MM.1S (cell line): ENCODE measurements around the gene CATSPERZ.

Source experiments
- DNase-seq: peaks from one replicate; pipeline ENCODE4 v3.0.0-alpha.2; 2015
- H2AFZ ChIP-seq: fragments of 300-600 bp; sonication (generic); 2 replicates; pipeline ENCODE4 v1.6.0; 2016; ENCODE audit warnings: antibody characterized with exemption, low read length
- H3F3A ChIP-seq: fragments of 300-600 bp; sonication (generic); 2 replicates; pipeline ENCODE4 v1.6.1; 2016; ENCODE audit warnings: mild to moderate bottlenecking, antibody characterized with exemption, low read length, moderate library complexity, mixed read lengths; ENCODE audit not compliant: insufficient read depth
- H3K27ac ChIP-seq: fragments of 300-600 bp; sonication (generic); 2 replicates; pipeline ENCODE4 v1.5.1; 2016; ENCODE audit warnings: mild to moderate bottlenecking, low read length
- H3K27me3 ChIP-seq: fragments of 300-600 bp; sonication (generic); replicated peaks from 2 replicates; pipeline ENCODE4 v1.6.0; 2016; ENCODE audit warnings: low read length; ENCODE audit not compliant: insufficient read depth
- H3K36me3 ChIP-seq: fragments of 300-600 bp; sonication (generic); replicated peaks from 2 replicates; pipeline ENCODE4 v1.6.1; 2016; ENCODE audit warnings: mild to moderate bottlenecking, low read length, mixed read lengths; ENCODE audit not compliant: insufficient read depth
- H3K4me1 ChIP-seq: fragments of 300-600 bp; sonication (generic); 2 replicates; pipeline ENCODE4 v1.6.1; 2016; ENCODE audit warnings: low read length, mixed read lengths
- H3K4me2 ChIP-seq: fragments of 300-600 bp; sonication (generic); 2 replicates; pipeline ENCODE4 v1.6.0; 2016; ENCODE audit warnings: low read depth, low read length
- H3K4me3 ChIP-seq: fragments of 300-600 bp; sonication (generic); 2 replicates; pipeline ENCODE4 v1.5.1; 2016; ENCODE audit warnings: low read length, mixed read lengths
- H3K79me2 ChIP-seq: fragments of 300-600 bp; sonication (generic); 2 replicates; pipeline ENCODE4 v1.6.1; 2016; ENCODE audit warnings: mixed run types, low read length, mixed read lengths
- H3K9ac ChIP-seq: fragments of 300-600 bp; sonication (generic); 2 replicates; pipeline ENCODE4 v1.6.1; 2016; ENCODE audit warnings: low read length, mixed read lengths
- H3K9me2 ChIP-seq: fragments of 300-600 bp; sonication (generic); replicated peaks from 2 replicates; pipeline ENCODE4 v1.6.1; 2016; ENCODE audit warnings: mild to moderate bottlenecking, low read length, mixed read lengths; ENCODE audit not compliant: insufficient read depth
- H3K9me3 ChIP-seq: fragments of 300-600 bp; sonication (generic); replicated peaks from 2 replicates; pipeline ENCODE4 v1.6.1; 2016; ENCODE audit warnings: mild to moderate bottlenecking, low read length, mixed read lengths; ENCODE audit not compliant: insufficient read depth
- H4K20me1 ChIP-seq: fragments of 300-600 bp; sonication (generic); 2 replicates; pipeline ENCODE4 v1.6.1; 2016; ENCODE audit warnings: mild to moderate bottlenecking, low read length, moderate library complexity, mixed read lengths; ENCODE audit not compliant: insufficient read depth
- CTCF ChIP-seq: fragments of 300-600 bp; sonication (generic); IDR thresholded peaks from 2 replicates; pipeline ENCODE4 v1.5.1; 2016; ENCODE audit warnings: antibody characterized with exemption, low read length, mixed read lengths
- EZH2 ChIP-seq: fragments of 300-600 bp; sonication (generic); optimal IDR thresholded peaks from 2 replicates; pipeline ENCODE3; 2017; ENCODE audit warnings: low read depth, mild to moderate bottlenecking, antibody characterized with exemption, low read length, mixed read lengths
- EZH2phosphoT487 ChIP-seq: fragments of 300-600 bp; sonication (generic); IDR thresholded peaks from 2 replicates; pipeline ENCODE4 v1.6.1; 2018; ENCODE audit warnings: antibody characterized with exemption, low read length

The CATSPERZ gene

GRCh38 chr11:64316672-64317324, 16.6 kb downstream of the CATSPERZ start:
- peak; percentile 74 for DNase-seq
- Histone ChIP-seq H3F3A (peaks cover 39% of the 10 kb centered on the region), H3K9me2 (no peaks in the 10 kb centered on the region)

GRCh38 chr11:64317325-64317960, 17.3 kb downstream of the CATSPERZ start, which contains the start of gene TRMT112:
TSS of gene TRMT112 (minus strand) at chr11:64317559. CDS start at chr11:64317526, 33 bp downstream.
- TF ChIP-seq CTCF (no peak), EZH2 (no peak), EZH2phosphoT487 (no peak)
- peaks cover 53% of the 10 kb centered on the region for H3K79me2 ChIP-seq
- peak within 1 kb of the TSS; percentile 100 for H3K27ac ChIP-seq
- H3K36me3 ChIP-seq: no peaks in the 10 kb centered on the region
- peak; percentile 99 for DNase-seq
- H3K4me2 ChIP-seq: peak within 1 kb of the TSS; percentile 93
- H3K9ac ChIP-seq: peak within 1 kb of the TSS; percentile 92
- H3K27me3 ChIP-seq: no peaks in the 10 kb centered on the region
- peaks cover 6% of the 10 kb centered on the region for H3K4me1 ChIP-seq
- no peaks in the 10 kb centered on the region for H3K9me3 ChIP-seq
- peak within 1 kb of the TSS; percentile 63 for H2AFZ ChIP-seq
- peak within 1 kb of the TSS; percentile 78 for H3K4me3 ChIP-seq
- H4K20me1 ChIP-seq: no peaks in the 10 kb centered on the region
- peaks cover 39% of the 10 kb centered on the region for H3F3A ChIP-seq
- H3K9me2 ChIP-seq: no peaks in the 10 kb centered on the region

More at GRCh38 chr11:64316672-64317324, 16.6 kb downstream of the CATSPERZ start:
- Histone ChIP-seq H3K4me1 (peaks cover 6% of the 10 kb centered on the region), H3K9ac (peak overlapping the region; percentile 92), H3K36me3 (no peaks in the 10 kb centered on the region), H3K27ac (peak overlapping the region; percentile 100), H3K27me3 (no peaks in the 10 kb centered on the region), H4K20me1 (no peaks in the 10 kb centered on the region), H3K9me3 (no peaks in the 10 kb centered on the region), H3K79me2 (peaks cover 56% of the 10 kb centered on the region), H3K4me3 (peak overlapping the region; percentile 78), H3K4me2 (peak overlapping the region; percentile 42), H2AFZ (peak overlapping the region; percentile 2)
- TF ChIP-seq EZH2 (no peak), CTCF (peak; percentile 41)

GRCh38 chr11:64317961-64318765, 18.0 kb downstream of the CATSPERZ start, which contains the start of gene PRDX5:
TSS of gene PRDX5 (plus strand) at chr11:64318121. CDS start at chr11:64318216, 95 bp downstream.
- peak; percentile 98 for DNase-seq
- peaks cover 39% of the 10 kb centered on the region for H3F3A ChIP-seq
- peaks cover 6% of the 10 kb centered on the region for H3K4me1 ChIP-seq
- H3K27ac ChIP-seq: peak within 1 kb of the TSS; percentile 100
- peak within 1 kb of the TSS; percentile 63 for H2AFZ ChIP-seq
- peak within 1 kb of the TSS; percentile 93 for H3K4me2 ChIP-seq
- H3K36me3 ChIP-seq: no peaks in the 10 kb centered on the region
- no peaks in the 10 kb centered on the region for H3K9me3 ChIP-seq
- H3K9me2 ChIP-seq: no peaks in the 10 kb centered on the region
- H3K79me2 ChIP-seq: peaks cover 45% of the 10 kb centered on the region
- TF ChIP-seq EZH2 (no peak), EZH2phosphoT487 (no peak), CTCF (peak; percentile 25; the same call in 1 of the 2 replicates)
- peak within 1 kb of the TSS; percentile 92 for H3K9ac ChIP-seq
- no peaks in the 10 kb centered on the region for H4K20me1 ChIP-seq
- H3K27me3 ChIP-seq: no peaks in the 10 kb centered on the region
- peak within 1 kb of the TSS; percentile 78 for H3K4me3 ChIP-seq
